AG08396 (cell line): Measurements from ENCODE around the gene SPCS2.
"Not testable (repeated sequence)": the region's sequence is repeated elsewhere in the genome, so short reads cannot be mapped to it uniquely, and the experiment has no call there.

Experiments used
- DNase-seq: peaks from one replicate; pipeline ENCODE4 v3.0.0; 2012; ENCODE audit warnings: low spot score, mixed read lengths

SPCS2 gene

GRCh38 chr11:75002516-75002915, 53.5 kb downstream of the SPCS2 start:
- no peak for DNase-seq

GRCh38 chr11:75004215-75004614, 55.1 kb downstream of the SPCS2 start:
- DNase-seq = no peak

DNA sequence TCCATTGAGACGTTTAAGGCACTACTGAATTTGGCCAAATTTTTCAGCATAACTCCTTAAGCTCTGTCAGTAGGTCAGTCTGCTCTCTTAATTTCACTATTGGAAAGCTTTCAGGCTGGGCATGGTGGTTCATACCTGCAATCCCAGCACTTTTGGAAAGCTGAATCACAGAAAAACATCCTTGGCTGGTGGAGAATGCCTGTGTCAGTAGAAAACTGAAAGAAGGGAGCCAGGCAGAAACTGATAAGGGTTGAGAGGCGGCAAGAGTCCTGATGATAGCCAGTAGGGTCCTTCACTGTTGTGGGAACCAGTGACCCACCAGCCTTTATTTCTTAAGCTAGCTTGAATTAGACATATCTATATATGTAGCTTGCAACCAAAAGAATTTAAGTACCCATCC, 62.3 kb downstream of the SPCS2 start:
- DNase-seq = no peak

- DNase-seq = no peak
Observed at GRCh38 chr11:75011872-75012271, 62.8 kb downstream of the SPCS2 start.

GRCh38 chr11:75013051-75013450, 64.0 kb downstream of the SPCS2 start:
- DNase-seq = no peak

DNA sequence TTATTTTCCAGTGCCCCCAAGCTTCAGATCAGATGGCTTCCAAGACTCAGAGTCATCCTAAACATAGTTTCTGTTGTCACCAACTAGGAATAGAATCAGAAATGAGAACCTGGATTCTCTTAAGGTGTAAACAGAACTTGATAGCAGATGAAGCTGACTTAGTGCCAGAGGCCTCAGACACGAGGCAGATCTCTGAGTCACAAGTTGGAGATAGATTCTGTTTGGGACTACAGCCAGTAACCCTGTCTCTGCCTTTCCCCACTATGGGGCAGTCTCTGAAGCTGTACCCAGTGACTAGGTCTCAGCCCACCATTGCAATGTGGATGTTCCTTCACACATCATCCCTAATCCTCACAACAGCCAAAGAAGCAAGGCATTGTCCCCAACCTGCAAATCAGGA, 65.1 kb downstream of the SPCS2 start:
- peak; percentile 85 for DNase-seq

DNA sequence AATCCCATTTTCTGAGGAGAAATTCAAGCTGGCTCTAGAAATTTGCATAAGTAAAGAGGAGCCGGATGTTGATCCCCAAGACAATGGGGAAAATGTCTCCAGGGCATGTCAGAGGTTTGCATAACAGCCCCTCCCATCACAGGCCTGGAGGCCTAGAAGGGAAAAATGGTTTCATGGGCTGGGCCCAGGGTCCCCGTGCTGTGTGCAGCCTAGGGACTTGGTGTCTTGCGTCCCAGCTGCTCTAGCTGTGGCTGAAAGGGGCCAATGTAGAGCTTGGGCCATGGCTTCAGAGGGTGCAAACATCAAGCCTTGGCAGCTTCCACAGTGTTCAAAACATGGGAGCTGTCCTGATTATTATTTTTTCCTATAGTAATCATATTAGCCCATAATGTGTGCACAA, 70.1 kb downstream of the SPCS2 start:
- not testable (repeated sequence) for DNase-seq

- DNase-seq = not testable (repeated sequence)
Observed at GRCh38 chr11:75020328-75020727, 71.3 kb downstream of the SPCS2 start.

DNA sequence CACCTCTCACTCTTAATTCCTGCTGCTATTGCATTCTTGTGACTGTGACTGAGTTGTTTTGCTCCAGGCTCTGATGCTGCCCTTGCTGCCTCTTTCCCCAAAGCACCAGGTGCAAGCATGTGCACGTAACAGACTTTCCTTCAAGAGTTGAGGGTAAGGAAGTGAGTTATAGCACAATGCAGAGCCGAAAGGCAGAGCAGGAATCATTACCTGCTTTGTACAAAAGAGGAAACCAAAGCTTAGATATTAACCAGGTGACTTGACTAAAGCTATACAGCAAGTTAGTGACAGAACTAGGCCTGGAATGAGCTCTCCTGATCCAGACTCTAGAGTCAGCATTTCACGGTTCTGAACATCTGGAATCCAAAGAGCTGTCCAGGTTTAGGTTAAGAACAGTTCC, 73.2 kb downstream of the SPCS2 start:
- no peak for DNase-seq

- peak; percentile 86 for DNase-seq
Observed at GRCh38 chr11:75022759-75023396, 73.8 kb downstream of the SPCS2 start.

- no peak for DNase-seq
Observed at GRCh38 chr11:75023446-75024067, 74.5 kb downstream of the SPCS2 start.

DNA sequence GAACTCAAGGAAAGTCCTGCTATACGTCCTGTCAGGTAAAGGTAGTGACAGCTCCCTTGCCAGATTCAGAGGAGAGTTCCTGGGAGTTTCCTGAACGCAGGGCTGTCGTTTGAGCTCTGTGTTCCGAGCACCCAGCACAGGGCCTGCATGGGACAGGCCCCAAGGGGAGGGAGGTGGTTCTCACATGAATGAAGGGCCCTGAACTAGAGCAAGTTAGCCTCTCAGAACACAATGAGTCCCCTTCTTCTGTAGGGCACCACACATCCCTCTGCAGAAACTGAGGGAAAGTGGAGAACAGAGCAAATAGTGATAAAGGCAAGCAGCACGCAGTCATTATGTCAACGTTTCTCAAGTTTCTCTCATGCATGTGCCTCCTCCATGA, 75.0 kb downstream of the SPCS2 start:
- DNase-seq = no peak

- no peak for DNase-seq
Observed at GRCh38 chr11:75024764-75025211, 75.7 kb downstream of the SPCS2 start.

DNA sequence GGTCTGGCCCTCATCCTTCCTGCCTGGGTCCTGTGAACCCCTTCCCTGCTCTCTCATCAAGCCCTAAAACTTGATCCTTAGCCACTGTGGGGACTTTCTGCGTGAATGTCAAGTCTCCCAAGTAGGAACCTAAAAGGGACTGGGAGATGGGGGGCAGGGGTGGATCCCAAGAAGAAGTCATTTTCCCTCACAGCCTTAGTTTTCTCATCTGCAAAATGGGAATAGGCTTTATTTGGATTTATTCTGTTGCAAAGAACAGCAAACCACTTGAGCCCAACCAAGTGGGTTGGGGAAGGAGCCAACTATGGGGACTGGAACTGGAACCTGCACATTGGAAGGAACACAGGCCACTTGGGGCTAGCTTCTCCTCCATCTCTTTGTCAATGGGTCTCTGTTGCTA, 76.5 kb downstream of the SPCS2 start:
- no peak for DNase-seq

DNA sequence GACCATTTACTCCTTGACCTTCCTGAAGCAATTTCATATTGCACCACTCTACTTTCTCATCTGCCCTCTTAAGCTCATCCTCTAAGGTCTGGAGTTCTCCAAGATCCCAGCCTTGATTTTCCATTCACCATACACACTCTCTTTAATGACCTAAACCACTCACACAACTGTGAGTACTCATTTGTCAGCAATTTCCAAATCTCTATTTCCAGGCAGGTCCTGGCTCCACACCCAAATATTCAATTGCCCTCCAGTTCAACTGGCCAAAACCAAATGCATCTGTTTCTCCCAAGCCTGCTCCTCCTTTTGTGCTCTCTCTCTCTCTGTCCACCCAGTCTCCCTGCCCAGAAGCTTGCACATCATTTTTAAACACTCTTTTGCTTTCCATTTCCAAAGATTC, 79.3 kb downstream of the SPCS2 start:
- DNase-seq = no peak
